ENCODE data around the gene CCT4.
"Not testable (repeated sequence)": the region's sequence is repeated elsewhere in the genome, so short reads cannot be mapped to it uniquely, and the experiment has no call there.

The CCT4 gene

DNA sequence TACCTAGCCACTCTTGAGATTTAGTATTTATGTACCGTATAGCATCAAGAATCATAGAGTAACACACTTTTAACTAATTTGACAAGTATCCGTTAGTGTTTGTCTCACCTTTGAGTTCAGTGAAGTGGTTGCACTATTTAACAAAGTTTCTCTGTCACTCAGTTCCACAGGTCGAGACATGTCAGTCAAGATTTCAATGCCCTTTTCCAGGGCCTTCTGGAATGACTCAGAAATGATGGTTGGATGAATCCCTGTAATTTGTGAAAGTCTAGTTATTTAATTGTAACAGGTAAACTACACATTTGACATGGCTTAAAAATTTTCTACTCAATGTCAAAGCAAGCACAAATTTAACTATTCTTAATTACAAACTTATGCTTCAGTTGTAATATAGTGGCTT, 9.7 kb downstream of the CCT4 start:
- no peak for DNase-seq

DNA sequence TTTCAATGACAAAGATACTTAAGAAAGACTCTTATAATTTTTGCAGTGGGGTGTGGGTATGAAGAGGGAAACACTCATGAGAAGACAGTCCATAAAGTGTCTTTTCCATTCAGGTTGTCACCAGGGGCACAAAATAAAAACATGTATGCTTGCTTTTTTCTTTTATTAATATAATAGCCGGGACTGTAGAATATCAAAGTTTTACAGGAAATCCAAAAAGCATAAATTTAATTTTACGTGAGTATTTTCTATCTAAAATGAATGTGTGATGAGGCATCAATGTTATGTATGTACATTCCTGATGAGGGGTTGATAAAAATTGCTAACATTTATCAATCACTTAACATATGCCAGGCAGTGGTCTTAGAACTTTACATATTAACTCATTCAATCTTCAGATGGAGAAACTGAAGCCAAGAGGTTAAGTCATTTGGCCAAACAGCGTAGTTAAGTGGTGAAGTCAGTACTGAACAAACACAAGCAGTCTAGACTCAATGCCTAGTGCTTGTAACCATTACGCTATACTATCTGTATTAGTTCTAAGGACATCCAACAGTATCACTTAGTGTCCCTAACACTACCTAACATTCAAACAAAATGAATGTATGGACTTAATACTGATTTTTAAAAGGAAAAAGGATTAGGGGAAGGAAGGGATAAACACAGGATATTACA, 10.7 kb downstream of the CCT4 start:
- no peak for DNase-seq

GRCh38 chr2:61876400-61876799, 12.1 kb downstream of the CCT4 start:
- no peak for DNase-seq

- DNase-seq, result not testable (repeated sequence)
Measured at GRCh38 chr2:61866482-61867089, 21.9 kb downstream of the CCT4 start.

GRCh38 chr2:61862085-61862484, 26.4 kb downstream of the CCT4 start:
- DNase-seq, result no peak

- DNase-seq, result no peak
Measured at GRCh38 chr2:61857224-61857623, 31.2 kb downstream of the CCT4 start.

GRCh38 chr2:61855318-61855613, 33.2 kb downstream of the CCT4 start:
- DNase-seq, result no peak

GRCh38 chr2:61854564-61855317, 33.7 kb downstream of the CCT4 start:
- peak; percentile 97 for DNase-seq

GRCh38 chr2:61853847-61854563, 34.5 kb downstream of the CCT4 start, which contains the start of gene FAM161A:
TSS of gene FAM161A (minus strand) at chr2:61854060. CDS start at chr2:61854041, 19 bp downstream.
- DNase-seq, result peak; percentile 98

GRCh38 chr2:61853086-61853846, 35.2 kb downstream of the CCT4 start:
- peak; percentile 35 for DNase-seq

GRCh38 chr2:61851270-61851669, 37.2 kb downstream of the CCT4 start:
- DNase-seq, result not testable (repeated sequence)

GRCh38 chr2:61845320-61845719, 43.1 kb downstream of the CCT4 start:
- no peak for DNase-seq

DNA sequence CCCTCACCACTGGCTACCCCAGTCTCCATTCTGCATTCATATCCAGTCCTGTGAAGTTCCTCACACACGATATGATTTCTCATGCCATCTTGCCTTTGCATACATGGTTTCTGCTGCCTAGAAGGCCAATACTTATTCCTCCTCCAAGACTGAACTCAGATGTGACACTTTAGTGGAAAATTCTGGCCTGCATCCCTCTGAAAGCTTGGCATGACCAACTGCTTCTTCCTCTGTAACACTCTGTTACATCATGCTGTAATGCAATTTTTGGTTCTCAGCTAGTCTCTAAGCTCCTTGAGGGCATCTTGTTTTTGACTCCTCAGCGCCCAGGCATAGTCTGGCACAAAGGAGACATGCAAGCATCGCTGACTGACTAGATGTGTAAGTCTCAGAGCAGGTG, 47.2 kb downstream of the CCT4 start:
- DNase-seq, result no peak

- no peak for DNase-seq
Measured at GRCh38 chr2:61834893-61835292, 53.6 kb downstream of the CCT4 start.

GRCh38 chr2:61833971-61834370, 54.5 kb downstream of the CCT4 start:
- no peak for DNase-seq

GRCh38 chr2:61832183-61832841, 56.1 kb downstream of the CCT4 start:
- DNase-seq, result no peak

- no peak for DNase-seq
Measured at GRCh38 chr2:61822255-61822654, 66.2 kb downstream of the CCT4 start.

Data from retina (tissue), 1 donor.